Panc1 (cell line): Measurements from ENCODE around the gene CIBAR2. TPM values are rescaled to one million over a fixed set of nuclear protein-coding genes. Genes with fewer than 3 reads are reported as not detected.

Source experiments
- ATAC-seq: fragments of 200-7000 bp; cut with Tn5 transposase; 2 replicates; pipeline ENCODE4 v1.9.1; 2020; ENCODE audit warnings: mild to moderate bottlenecking, moderate library complexity
- BruUV-seq: library from RNA; stranded (reverse); fragments of 400-500 nt; replicated peaks from 2 replicates; lab custom pipeline; 2021; lab: Mats Ljungman, UMichigan
- CTCF ChIA-PET: fragments of 300-600 bp; sonication (Branson Sonifier 250); formaldehyde crosslinking; loops from one replicate; lab custom pipeline; 2022; ENCODE audit warnings: antibody characterized with exemption; lab: Charles Lee
- POLR2A ChIA-PET: fragments of 300-600 bp; sonication (Branson Sonifier 250); formaldehyde crosslinking; loops from one replicate; lab custom pipeline; 2022; ENCODE audit warnings: antibody characterized with exemption; lab: Charles Lee
- DNase-seq: peaks from one replicate; pipeline ENCODE4 v3.0.0-alpha.2; 2010; ENCODE audit warnings: low read depth, low spot score
- H3K27ac ChIP-seq: 2 replicates; pipeline ENCODE4 v1.5.1; 2011; ENCODE audit warnings: mild to moderate bottlenecking, low read length, inconsistent platforms
- H3K27me3 ChIP-seq: fragments of 200-500 bp; sonication (Bioruptor generic); 2 replicates; pipeline ENCODE4 v1.6.0; 2014; ENCODE audit warnings: low read length, inconsistent platforms; ENCODE audit not compliant: control insufficient read depth, insufficient read depth
- H3K36me3 ChIP-seq: fragments of 200-500 bp; sonication (Bioruptor generic); 2 replicates; pipeline ENCODE4 v1.5.1; 2014; ENCODE audit warnings: inconsistent platforms, mild to moderate bottlenecking, low read length, moderate library complexity; ENCODE audit not compliant: control insufficient read depth, insufficient read depth
- H3K4me1 ChIP-seq: 2 replicates; pipeline ENCODE4 v1.5.1; 2011; ENCODE audit warnings: inconsistent platforms, mild to moderate bottlenecking, low read length, moderate library complexity; ENCODE audit not compliant: control insufficient read depth, insufficient read depth
- H3K4me3 ChIP-seq, 2 experiments: 2 replicates each; pipeline ENCODE4 v1.5.1; 2011 to 2012; ENCODE audit warnings: low read depth in 2 of 2, low read length in 2 of 2, mild to moderate bottlenecking in 2 of 2, inconsistent platforms in 1 of 2, moderate library complexity in 1 of 2
- H3K9me3 ChIP-seq: fragments of 200-500 bp; sonication (Bioruptor generic); 2 replicates; pipeline ENCODE4 v1.5.1; 2014; ENCODE audit warnings: low read depth, mild to moderate bottlenecking, inconsistent platforms, low read length, moderate library complexity; ENCODE audit not compliant: control insufficient read depth, insufficient read depth
- CTCF ChIP-seq: fragments of 450-650 bp; IDR thresholded peaks from 2 replicates; pipeline ENCODE4 v1.5.1; 2017; ENCODE audit warnings: mild to moderate bottlenecking
- POLR2AphosphoS5 ChIP-seq: IDR thresholded peaks from 2 replicates; pipeline ENCODE4 v1.6.1; 2012; ENCODE audit warnings: mild to moderate bottlenecking, low read depth, low read length, moderate library complexity
- SIN3A ChIP-seq: IDR thresholded peaks from 2 replicates; pipeline ENCODE4 v1.6.1; 2012; ENCODE audit warnings: low read depth, mild to moderate bottlenecking, low read length, moderate library complexity, borderline replicate concordance; ENCODE audit not compliant: insufficient read depth
- TCF7L2 ChIP-seq: IDR thresholded peaks from 2 replicates; pipeline ENCODE4 v1.6.1; 2011; ENCODE audit warnings: mild to moderate bottlenecking, low read depth, low read length, inconsistent platforms
- in situ Hi-C: cut with HindIII; loops from 2 replicates; pipeline ENCODE4 v1.10.0; 2016; ENCODE audit warnings: low sequenced_read_pairs, low pct_unique_long_range_greater_than_20kb
- intact Hi-C: fragments of 100-400 bp; cut with micrococcal nuclease; formaldehyde crosslinking; loops from one replicate; pipeline ENCODE4 v1.10.0; 2022; ENCODE audit not compliant: unreplicated experiment
- total RNA-seq: library from RNA; stranded (reverse); gene quantifications from one replicate; pipeline ENCODE4 v1.2.1, GENCODE V29; 2021; ENCODE audit not compliant: unreplicated experiment
- TF ChIP-seq, protein P1 (sequence below), 2 experiments: IDR thresholded peaks; 2 replicates each; pipeline ENCODE4 v1.6.1; 2011 to 2012; ENCODE audit warnings: low read depth in 2 of 2, control low read depth in 1 of 2, low read length in 1 of 2, mild to moderate bottlenecking in 1 of 2, moderate library complexity in 1 of 2; ENCODE audit not compliant: insufficient read depth in 1 of 2

CIBAR2 gene
- total RNA-seq, 1 experiment from 2014 or later = not detected

- Histone ChIP-seq H3K36me3 (no peaks in the 10 kb centered on the region), H3K27ac (no peak overlapping the region), H3K4me1 (no peaks in the 10 kb centered on the region), H3K9me3 (no peaks in the 10 kb centered on the region), H3K27me3 (no peaks in the 10 kb centered on the region), H3K4me3 (no peak overlapping the region)
- in situ Hi-C loops (no loop called here), intact Hi-C loops (no loop called here)
- CTCF ChIA-PET = no interaction called here
- no TSS peak for BruUV-seq
- no peak for DNase-seq
- no peak for TF ChIP-seq TCF7L2
- no peak for TF ChIP-seq CTCF
- no peak for TF ChIP-seq SIN3A
- TF ChIP-seq POLR2AphosphoS5 = no peak
- TF ChIP-seq, protein P1, sequence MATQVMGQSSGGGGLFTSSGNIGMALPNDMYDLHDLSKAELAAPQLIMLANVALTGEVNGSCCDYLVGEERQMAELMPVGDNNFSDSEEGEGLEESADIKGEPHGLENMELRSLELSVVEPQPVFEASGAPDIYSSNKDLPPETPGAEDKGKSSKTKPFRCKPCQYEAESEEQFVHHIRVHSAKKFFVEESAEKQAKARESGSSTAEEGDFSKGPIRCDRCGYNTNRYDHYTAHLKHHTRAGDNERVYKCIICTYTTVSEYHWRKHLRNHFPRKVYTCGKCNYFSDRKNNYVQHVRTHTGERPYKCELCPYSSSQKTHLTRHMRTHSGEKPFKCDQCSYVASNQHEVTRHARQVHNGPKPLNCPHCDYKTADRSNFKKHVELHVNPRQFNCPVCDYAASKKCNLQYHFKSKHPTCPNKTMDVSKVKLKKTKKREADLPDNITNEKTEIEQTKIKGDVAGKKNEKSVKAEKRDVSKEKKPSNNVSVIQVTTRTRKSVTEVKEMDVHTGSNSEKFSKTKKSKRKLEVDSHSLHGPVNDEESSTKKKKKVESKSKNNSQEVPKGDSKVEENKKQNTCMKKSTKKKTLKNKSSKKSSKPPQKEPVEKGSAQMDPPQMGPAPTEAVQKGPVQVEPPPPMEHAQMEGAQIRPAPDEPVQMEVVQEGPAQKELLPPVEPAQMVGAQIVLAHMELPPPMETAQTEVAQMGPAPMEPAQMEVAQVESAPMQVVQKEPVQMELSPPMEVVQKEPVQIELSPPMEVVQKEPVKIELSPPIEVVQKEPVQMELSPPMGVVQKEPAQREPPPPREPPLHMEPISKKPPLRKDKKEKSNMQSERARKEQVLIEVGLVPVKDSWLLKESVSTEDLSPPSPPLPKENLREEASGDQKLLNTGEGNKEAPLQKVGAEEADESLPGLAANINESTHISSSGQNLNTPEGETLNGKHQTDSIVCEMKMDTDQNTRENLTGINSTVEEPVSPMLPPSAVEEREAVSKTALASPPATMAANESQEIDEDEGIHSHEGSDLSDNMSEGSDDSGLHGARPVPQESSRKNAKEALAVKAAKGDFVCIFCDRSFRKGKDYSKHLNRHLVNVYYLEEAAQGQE (IDR thresholded peaks at IDR 0.05; ENCODE audit: insufficient read depth in 1 of 2, low read depth in 2 of 2, low read length in 1 of 2) = no peak
- no peak for ATAC-seq
- POLR2A ChIA-PET = no interaction called here
Observed at GRCh38 chr16:85068746-85069145, 43.5 kb downstream of the CIBAR2 start.

- DNase-seq (no peak), ATAC-seq (no peak)
- BruUV-seq = no TSS peak
- ChIA-PET CTCF (interaction anchor here (0.6 kb wide), 1 partner anchor 1470 kb away, joined by 4 read pairs; no protein-coding TSS in a partner anchor), POLR2A (no interaction called here)
- in situ Hi-C loops (no loop called here), intact Hi-C loops (no loop called here)
- TF ChIP-seq, protein P1 (IDR thresholded peaks at IDR 0.05; ENCODE audit: insufficient read depth in 1 of 2, low read depth in 2 of 2, low read length in 1 of 2) = no peak
- TF ChIP-seq TCF7L2 (no peak), CTCF (no peak), SIN3A (no peak), POLR2AphosphoS5 (no peak)
- Histone ChIP-seq H3K27ac (no peak overlapping the region), H3K27me3 (no peaks in the 10 kb centered on the region), H3K4me1 (no peaks in the 10 kb centered on the region), H3K9me3 (no peaks in the 10 kb centered on the region), H3K36me3 (no peaks in the 10 kb centered on the region), H3K4me3 (no peak overlapping the region)
Observed at GRCh38 chr16:85067426-85067825, 44.8 kb downstream of the CIBAR2 start.
